GM18520 (cell line): ENCODE results near the gene PNKD.

Experiments used
- ATAC-seq: cut with Tn5 transposase; IDR thresholded peaks from one replicate; pipeline ENCODE4 v1.9.1; 2021; ENCODE audit not compliant: unreplicated experiment

PNKD gene

DNA sequence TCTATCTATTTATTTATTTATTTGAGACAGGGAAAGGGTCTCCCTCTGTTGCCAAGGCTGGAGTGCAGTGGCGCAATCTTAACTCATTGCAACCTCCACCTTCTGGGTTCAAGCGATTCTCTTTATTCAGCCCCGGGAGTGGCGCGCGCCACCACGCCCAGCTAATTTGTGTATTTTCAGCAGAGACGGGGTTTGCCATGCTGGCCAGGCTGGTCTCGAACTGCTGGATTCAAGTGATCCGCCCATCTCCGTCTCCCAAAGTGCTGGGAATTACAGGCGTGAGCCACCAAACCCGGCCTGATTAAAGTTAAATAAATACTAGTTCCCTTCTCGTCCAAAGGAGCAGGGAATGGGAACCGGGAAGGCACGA is 125.1 kb downstream of the PNKD start:
- no peak for ATAC-seq

DNA sequence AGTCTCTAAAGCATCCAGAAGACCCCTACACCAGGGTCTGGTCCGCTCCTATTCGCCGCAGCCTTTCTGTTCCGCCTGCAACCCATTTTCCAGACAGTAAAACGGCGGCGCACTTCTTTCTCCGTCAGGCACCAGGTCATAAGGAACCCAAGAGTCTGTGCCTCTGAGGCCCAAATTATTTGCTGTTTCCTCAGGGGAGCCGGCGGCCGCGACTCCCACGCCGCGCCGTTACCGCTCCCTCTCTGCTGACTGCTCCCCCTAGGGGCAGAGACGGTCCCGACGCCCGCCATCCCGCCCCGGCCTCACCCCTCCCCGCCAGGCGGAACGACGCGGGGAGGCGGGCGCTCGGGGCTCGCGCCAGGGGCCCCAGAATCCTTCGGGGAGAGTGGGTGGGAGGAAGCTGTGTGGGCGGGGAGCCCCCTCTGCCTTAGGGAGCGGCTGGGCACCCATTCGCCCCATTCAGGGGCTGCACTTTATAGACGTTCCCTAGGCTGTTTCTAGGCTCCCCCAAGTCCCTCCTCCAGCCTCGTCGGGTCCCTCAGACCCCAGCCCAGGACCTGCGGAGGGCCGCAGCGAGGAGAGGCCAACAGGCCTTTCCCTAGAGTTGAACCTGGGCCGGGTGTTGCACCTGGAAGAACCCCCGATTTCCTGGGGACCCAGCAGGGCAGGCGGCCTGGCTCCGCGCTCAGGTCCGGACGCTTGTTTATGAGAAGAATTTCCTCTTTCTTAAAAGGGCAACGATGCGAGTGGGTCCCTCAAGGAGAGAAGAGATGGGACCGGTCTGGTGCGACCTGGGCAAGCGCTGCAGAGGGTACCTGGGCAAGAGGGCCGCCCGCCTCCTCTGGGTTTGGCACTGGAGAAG is 125.7 kb downstream of the PNKD start:
- ATAC-seq, result peak; percentile 46
